BLaER1 treated with 17β-estradiol and CSF1 and Interleukin-3, amounts not matched to agents 10 nM and 100 nM (cell line): ENCODE results near the gene RAB38.

ENCODE experiments used
- H3K27ac ChIP-seq, 11 experiments: shearing (Covaris generic); formaldehyde crosslinking; 2 replicates each; pipeline ENCODE4 v1.8.1; 2022
- H3K27me3 ChIP-seq, 11 experiments: shearing (Covaris generic); formaldehyde crosslinking; 2 replicates each; pipeline ENCODE4 v1.8.1; 2022
- H3K36me3 ChIP-seq, 11 experiments: shearing (Covaris generic); formaldehyde crosslinking; 2 replicates each; pipeline ENCODE4 v1.8.1; 2022
- H3K4me1 ChIP-seq, 10 experiments: shearing (Covaris generic); formaldehyde crosslinking; 2 replicates each; pipeline ENCODE4 v1.8.1; 2022
- H3K4me2 ChIP-seq, 11 experiments: shearing (Covaris generic); formaldehyde crosslinking; 2 replicates each; pipeline ENCODE4 v1.8.1; 2022
- H3K4me3 ChIP-seq, 10 experiments: shearing (Covaris generic); formaldehyde crosslinking; 2 replicates each; pipeline ENCODE4 v1.8.1; 2022
- H3K9ac ChIP-seq, 11 experiments: shearing (Covaris generic); formaldehyde crosslinking; 2 replicates each; pipeline ENCODE4 v1.8.1; 2022
- H3K9me3 ChIP-seq, 11 experiments: shearing (Covaris generic); formaldehyde crosslinking; replicated peaks in 1 of 11; 2 replicates each; pipeline ENCODE4 v1.8.1; 2022
- H4K20me1 ChIP-seq, 11 experiments: shearing (Covaris generic); formaldehyde crosslinking; 2 replicates each; pipeline ENCODE4 v1.8.1; 2022
- Cebpa-rat ChIP-seq, 11 experiments: shearing (Covaris generic); IDR thresholded peaks; 2 replicates each; pipeline ENCODE4 v1.8.1; 2022

RAB38 gene

DNA sequence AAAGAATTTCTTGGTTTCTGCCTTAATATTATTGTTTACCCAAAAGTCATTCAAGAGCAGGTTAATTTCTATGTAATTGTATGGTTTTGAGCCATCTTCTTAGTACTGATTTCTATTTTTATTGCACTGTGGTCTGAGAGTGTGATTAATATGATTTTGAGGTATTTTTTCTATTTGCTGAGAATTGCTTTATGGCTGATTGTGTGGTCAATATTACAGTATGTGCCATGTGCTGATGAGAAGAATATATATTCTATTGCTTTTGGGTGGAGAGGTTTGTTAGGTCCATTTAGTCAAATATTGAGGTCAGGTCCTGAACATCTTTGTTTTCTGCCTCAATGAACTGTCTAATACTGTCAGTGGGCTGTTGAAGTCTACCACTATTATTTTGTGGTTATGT lies 20.7 kb upstream of the RAB38 start:
- Histone ChIP-seq H3K9ac (no peak overlapping the region), H3K4me3 (no peak overlapping the region), H3K27me3 (no peaks in the 10 kb centered on the region), H3K9me3 (peaks cover 20 to 29% (median 25%) of the 10 kb centered on the region in 11 experiments), H3K27ac (no peak overlapping the region), H3K4me2 (no peak overlapping the region), H3K36me3 (peaks cover 0 to 13% (median 0%) of the 10 kb centered on the region in 11 experiments; a peak in 4 of 22 replicates), H4K20me1 (no peaks in the 10 kb centered on the region), H3K4me1 (no peaks in the 10 kb centered on the region)
- no peak for TF ChIP-seq Cebpa-rat (IDR thresholded peaks at IDR 0.05)

DNA sequence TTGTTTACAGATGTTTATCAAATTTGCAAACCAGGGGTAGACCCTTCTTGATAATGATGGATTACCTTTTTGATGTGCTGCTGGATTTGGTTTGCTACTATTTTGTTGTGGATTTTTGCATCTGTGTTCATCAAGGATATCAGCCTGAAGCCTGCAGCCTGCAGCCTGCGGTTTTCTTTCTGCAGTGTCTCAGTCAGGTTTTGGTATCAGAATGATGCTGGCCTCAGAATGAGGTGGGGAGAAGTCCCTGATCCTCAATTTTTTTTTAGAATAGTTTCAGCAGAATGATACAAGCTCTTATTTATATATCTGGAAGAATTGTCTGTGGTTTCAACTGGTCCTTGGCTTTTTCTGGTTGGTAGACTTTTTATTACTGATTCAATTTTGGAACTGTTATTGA lies 19.7 kb upstream of the RAB38 start:
- no peak overlapping the region for H3K4me2 ChIP-seq
- no peak overlapping the region for H3K27ac ChIP-seq
- TF ChIP-seq Cebpa-rat (IDR thresholded peaks at IDR 0.05): no peak
- no peak overlapping the region for H3K9ac ChIP-seq
- H3K36me3 ChIP-seq: peaks cover 0 to 13% (median 0%) of the 10 kb centered on the region in 11 experiments; a peak in 4 of 22 replicates
- no peaks in the 10 kb centered on the region for H4K20me1 ChIP-seq
- no peaks in the 10 kb centered on the region for H3K4me1 ChIP-seq
- no peaks in the 10 kb centered on the region for H3K27me3 ChIP-seq
- peaks cover 20 to 29% (median 25%) of the 10 kb centered on the region in 11 experiments for H3K9me3 ChIP-seq
- H3K4me3 ChIP-seq: no peak overlapping the region

DNA sequence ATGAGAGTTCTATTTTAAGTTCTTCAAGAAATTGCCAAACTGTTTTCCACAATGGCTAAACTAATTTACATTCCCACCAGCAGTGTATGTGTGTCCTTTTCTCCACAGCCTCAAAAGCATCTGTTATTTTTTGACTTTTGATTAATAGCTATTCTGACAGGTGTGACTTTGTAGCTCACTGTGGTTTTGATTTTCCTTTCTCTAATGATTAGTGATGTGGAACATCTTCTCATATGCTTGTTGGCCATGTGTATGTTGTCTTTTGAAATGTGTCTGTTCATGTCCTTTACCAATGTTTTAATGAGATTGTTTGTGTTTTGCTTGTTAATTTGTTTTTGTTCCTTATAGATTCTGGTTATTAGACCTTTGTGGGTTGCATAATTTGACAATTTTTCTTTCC lies 18.0 kb upstream of the RAB38 start:
- peaks cover 0 to 13% (median 0%) of the 10 kb centered on the region in 11 experiments; a peak in 4 of 22 replicates for H3K36me3 ChIP-seq
- H3K9ac ChIP-seq: no peak overlapping the region
- no peaks in the 10 kb centered on the region for H4K20me1 ChIP-seq
- no peak overlapping the region for H3K27ac ChIP-seq
- no peak for TF ChIP-seq Cebpa-rat (IDR thresholded peaks at IDR 0.05)
- no peaks in the 10 kb centered on the region for H3K27me3 ChIP-seq
- H3K4me3 ChIP-seq: no peak overlapping the region
- no peak overlapping the region for H3K4me2 ChIP-seq
- H3K9me3 ChIP-seq: peaks cover 20 to 29% (median 25%) of the 10 kb centered on the region in 11 experiments
- H3K4me1 ChIP-seq: no peaks in the 10 kb centered on the region

DNA sequence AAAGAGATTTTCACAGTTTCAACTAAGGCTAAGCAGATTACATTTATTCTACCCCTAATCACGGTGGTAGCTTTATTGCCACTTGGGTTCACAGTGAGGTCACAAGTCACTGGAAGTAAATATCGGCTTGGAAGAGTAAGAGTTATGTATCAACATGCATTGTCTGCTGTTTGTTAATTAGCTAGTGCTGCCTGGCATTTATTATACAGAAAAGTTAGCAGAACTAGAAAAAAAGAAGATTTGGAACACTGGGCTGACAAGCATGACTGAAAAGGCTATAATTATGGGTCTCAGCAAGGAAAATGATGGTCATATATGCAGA lies 13.7 kb upstream of the RAB38 start:
- Histone ChIP-seq H3K4me1 (no peaks in the 10 kb centered on the region), H3K27ac (no peak overlapping the region), H3K9ac (no peak overlapping the region), H3K9me3 (peaks cover 9 to 21% (median 15%) of the 10 kb centered on the region in 11 experiments; a peak in 20 of 22 replicates), H3K4me2 (no peak overlapping the region), H3K4me3 (no peak overlapping the region), H3K36me3 (no peaks in the 10 kb centered on the region), H4K20me1 (no peaks in the 10 kb centered on the region), H3K27me3 (no peaks in the 10 kb centered on the region)
- TF ChIP-seq Cebpa-rat (IDR thresholded peaks at IDR 0.05): no peak

DNA sequence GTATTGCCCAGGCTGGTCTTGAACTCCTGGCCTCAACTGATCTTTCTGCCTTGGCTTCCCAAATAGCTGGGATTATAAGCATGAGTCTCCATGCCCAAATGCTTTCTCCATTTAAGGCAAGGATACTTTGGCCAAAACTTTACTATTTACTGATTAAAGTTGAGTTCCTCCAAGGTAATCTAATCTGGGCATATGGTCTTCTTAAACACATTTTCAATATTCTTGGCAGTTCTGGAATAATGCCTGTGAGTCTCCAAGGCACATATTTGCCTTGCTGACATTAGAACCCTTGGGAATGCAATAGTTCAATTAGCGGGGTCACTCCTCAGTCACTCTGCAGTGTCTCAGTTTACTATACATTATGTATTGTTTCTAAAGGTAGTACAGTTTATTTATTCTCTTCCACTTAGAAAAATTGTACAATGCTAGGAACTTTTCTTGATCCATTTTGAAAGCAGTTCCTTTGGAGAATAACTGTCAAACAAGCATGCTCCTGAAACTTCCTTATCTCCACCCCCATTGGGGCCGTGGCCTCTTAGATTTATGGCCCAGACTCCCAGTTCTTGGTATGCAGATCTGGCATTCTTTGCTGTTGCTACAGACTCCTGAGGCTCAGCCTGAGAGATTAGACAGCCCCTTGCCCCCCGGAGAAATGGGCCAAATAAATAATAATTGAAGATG lies 13.1 kb upstream of the RAB38 start:
- no peak overlapping the region for H3K4me2 ChIP-seq
- no peak for TF ChIP-seq Cebpa-rat (IDR thresholded peaks at IDR 0.05)
- no peaks in the 10 kb centered on the region for H4K20me1 ChIP-seq
- H3K4me1 ChIP-seq: no peaks in the 10 kb centered on the region
- no peak overlapping the region for H3K27ac ChIP-seq
- no peaks in the 10 kb centered on the region for H3K27me3 ChIP-seq
- no peaks in the 10 kb centered on the region for H3K36me3 ChIP-seq
- H3K4me3 ChIP-seq: no peak overlapping the region
- no peak overlapping the region for H3K9ac ChIP-seq
- H3K9me3 ChIP-seq: peaks cover 9 to 21% (median 15%) of the 10 kb centered on the region in 11 experiments; a peak in 20 of 22 replicates

DNA sequence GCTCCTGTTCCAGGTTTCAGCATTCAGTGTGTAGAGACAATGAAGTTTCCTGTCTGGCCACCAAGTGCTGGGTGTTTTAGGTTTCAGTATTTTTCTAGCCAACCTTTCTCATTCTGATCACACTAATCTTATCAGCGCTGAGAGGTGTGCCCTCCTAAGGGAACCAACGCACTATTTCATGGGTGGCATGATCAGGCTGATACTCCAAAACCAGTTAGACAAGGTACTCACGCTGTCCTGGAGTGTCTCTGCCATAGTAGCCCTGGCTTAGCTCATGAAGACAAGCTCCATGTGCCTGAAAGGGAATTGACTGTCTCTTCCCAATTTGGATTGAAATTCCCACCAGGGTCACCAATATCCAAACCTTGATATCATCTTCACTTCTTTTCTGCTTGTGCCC lies 8.0 kb upstream of the RAB38 start:
- no peak overlapping the region for H3K27ac ChIP-seq
- no peaks in the 10 kb centered on the region for H3K27me3 ChIP-seq
- H3K9ac ChIP-seq: no peak overlapping the region
- H3K4me1 ChIP-seq: no peaks in the 10 kb centered on the region
- H3K4me2 ChIP-seq: no peak overlapping the region
- no peak overlapping the region for H3K4me3 ChIP-seq
- H4K20me1 ChIP-seq: no peaks in the 10 kb centered on the region
- no peaks in the 10 kb centered on the region for H3K36me3 ChIP-seq
- peaks cover 9 to 21% (median 15%) of the 10 kb centered on the region in 11 experiments; a peak in 20 of 22 replicates for H3K9me3 ChIP-seq
- TF ChIP-seq Cebpa-rat (IDR thresholded peaks at IDR 0.05): no peak

DNA sequence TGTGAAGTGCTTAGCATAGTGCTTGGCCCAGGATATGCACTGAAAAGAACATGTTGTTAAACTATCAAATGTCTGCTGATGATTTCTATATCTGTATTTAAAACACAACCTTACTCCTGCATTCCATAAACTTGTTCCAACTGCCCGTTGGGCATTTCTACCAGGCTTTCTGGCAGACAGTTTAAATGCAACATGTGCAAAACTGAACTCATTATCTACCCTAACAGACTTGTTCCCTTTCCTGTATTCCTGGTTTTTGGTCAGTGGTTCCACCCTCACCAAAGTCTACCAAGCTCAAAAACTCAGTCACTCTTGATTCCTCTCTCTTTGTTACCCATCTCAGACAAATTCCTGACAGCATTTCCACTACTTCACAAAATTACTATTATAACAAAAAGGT lies 6.5 kb upstream of the RAB38 start:
- Histone ChIP-seq H3K27ac (no peak overlapping the region), H4K20me1 (no peaks in the 10 kb centered on the region), H3K4me3 (no peak overlapping the region), H3K4me1 (no peaks in the 10 kb centered on the region), H3K9ac (no peak overlapping the region), H3K9me3 (peaks cover 1 to 9% (median 3%) of the 10 kb centered on the region in 11 experiments; a peak in 20 of 22 replicates), H3K27me3 (no peaks in the 10 kb centered on the region), H3K4me2 (no peak overlapping the region), H3K36me3 (no peaks in the 10 kb centered on the region)
- TF ChIP-seq Cebpa-rat (IDR thresholded peaks at IDR 0.05): no peak

DNA sequence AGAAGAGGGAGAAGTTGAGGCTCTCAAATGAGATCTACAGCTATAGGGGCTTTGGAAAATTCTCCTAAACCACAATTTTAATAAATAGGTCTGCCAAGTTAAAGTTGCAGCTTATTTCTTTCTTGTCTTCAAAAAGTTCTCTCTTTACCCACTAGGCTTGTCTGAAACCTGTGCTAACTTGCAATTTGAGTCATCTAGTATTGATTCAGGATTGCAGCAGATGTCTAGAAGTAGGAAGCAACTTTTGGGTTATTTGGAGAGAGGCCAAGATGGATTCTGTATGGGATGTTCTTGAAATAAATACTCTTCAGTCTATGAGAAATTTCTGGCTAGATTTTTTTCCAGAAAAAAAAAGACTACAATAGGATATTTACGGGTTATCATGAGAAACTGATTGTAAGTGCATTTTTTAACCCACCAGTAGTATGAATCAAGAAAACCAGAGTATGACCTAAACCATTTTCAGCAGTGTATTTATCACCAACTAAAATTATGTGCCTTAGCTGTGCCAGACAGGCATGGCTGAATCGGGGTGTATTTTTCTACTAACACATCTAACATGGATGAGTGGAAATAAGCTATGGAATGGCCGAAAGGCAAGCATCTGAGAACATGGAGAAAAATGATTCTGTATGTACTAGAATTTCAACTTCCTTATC lies 4.9 kb upstream of the RAB38 start:
- no peaks in the 10 kb centered on the region for H3K36me3 ChIP-seq
- no peak overlapping the region for H3K27ac ChIP-seq
- no peak for TF ChIP-seq Cebpa-rat (IDR thresholded peaks at IDR 0.05)
- H3K9me3 ChIP-seq: no peaks in the 10 kb centered on the region
- H3K27me3 ChIP-seq: no peaks in the 10 kb centered on the region
- no peak overlapping the region for H3K4me3 ChIP-seq
- no peak overlapping the region for H3K9ac ChIP-seq
- H3K4me2 ChIP-seq: no peak overlapping the region
- no peaks in the 10 kb centered on the region for H4K20me1 ChIP-seq
- H3K4me1 ChIP-seq: peaks cover 5 to 9% (median 7%) of the 10 kb centered on the region in 10 experiments; a peak in 16 of 20 replicates

DNA sequence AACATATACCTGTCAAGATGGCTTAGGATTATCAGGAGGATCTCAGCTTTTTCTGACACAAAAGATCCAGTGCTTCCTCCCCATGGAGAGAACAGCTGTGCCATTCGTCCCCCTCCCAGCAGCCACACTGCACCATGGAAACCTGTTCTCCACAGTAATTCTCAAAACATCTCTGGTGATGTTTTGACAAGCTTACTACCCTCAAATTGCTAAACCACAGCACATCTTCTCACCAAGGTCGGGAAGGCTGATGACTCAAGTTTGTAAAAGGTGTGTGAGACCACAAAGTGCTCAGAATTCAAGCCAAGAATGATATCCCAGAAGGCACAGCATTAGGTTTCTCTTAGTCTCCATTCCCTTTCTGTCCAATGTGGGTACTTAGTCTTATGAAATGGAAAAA lies 3.9 kb upstream of the RAB38 start:
- H3K27ac ChIP-seq: no peak overlapping the region
- TF ChIP-seq Cebpa-rat (IDR thresholded peaks at IDR 0.05): no peak
- no peak overlapping the region for H3K4me2 ChIP-seq
- H3K9me3 ChIP-seq: no peaks in the 10 kb centered on the region
- no peaks in the 10 kb centered on the region for H4K20me1 ChIP-seq
- no peak overlapping the region for H3K9ac ChIP-seq
- no peaks in the 10 kb centered on the region for H3K36me3 ChIP-seq
- H3K4me3 ChIP-seq: no peak overlapping the region
- peaks cover 6 to 18% (median 16%) of the 10 kb centered on the region in 10 experiments; a peak in 18 of 20 replicates for H3K4me1 ChIP-seq
- H3K27me3 ChIP-seq: no peaks in the 10 kb centered on the region

DNA sequence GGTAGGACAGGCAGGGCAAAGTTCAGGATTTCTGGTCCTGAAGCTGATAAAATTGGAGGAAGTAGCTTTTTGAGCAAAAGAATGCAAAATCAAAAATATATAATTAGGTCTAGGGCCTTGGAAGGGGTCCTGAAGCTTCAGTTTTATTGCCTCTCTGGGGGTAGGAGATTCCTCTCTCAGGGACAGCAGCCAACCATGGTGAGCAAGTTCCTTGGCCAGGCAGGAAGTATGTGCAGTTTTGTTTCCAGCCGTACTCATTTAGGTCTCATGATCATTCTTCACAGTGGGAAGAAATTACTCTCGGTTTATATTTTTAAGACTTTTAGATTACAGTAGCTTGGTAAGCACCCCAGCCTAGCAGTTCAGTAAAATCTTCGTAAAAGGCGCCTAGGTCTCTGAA lies 2.9 kb upstream of the RAB38 start:
- Histone ChIP-seq H3K9me3 (no peaks in the 10 kb centered on the region), H3K27me3 (no peaks in the 10 kb centered on the region), H3K4me2 (no peak overlapping the region; a peak in 1 of 22 replicates), H3K4me1 (peaks cover 6 to 26% (median 19%) of the 10 kb centered on the region in 10 experiments; a peak in 18 of 20 replicates), H3K4me3 (no peak overlapping the region), H3K9ac (no peak overlapping the region), H3K27ac (no peak overlapping the region), H3K36me3 (no peaks in the 10 kb centered on the region), H4K20me1 (no peaks in the 10 kb centered on the region)
- TF ChIP-seq Cebpa-rat (IDR thresholded peaks at IDR 0.05): no peak
